Endothelial cell (in vitro differentiated cells): ENCODE measurements around the gene ERP44. TPM values are rescaled to one million over a fixed set of nuclear protein-coding genes. Genes with fewer than 3 reads are reported as not detected.

Experiments
- DNase-seq: peaks from one replicate; pipeline ENCODE4 v3.0.0; 2021; ENCODE audit warnings: low spot score
- H3K27ac Mint-ChIP-seq: one replicate; pipeline ENCODE4 v1.8.0; 2021; ENCODE audit warnings: mixed read lengths, inconsistent platforms; ENCODE audit not compliant: unreplicated experiment
- H3K27me3 Mint-ChIP-seq: one replicate; pipeline ENCODE4 v1.8.0; 2021; ENCODE audit warnings: mild to moderate bottlenecking, moderate library complexity, mixed read lengths, inconsistent platforms; ENCODE audit not compliant: unreplicated experiment
- H3K36me3 Mint-ChIP-seq: one replicate; pipeline ENCODE4 v1.8.0; 2021; ENCODE audit warnings: mild to moderate bottlenecking, low read depth, mixed read lengths, inconsistent platforms; ENCODE audit not compliant: unreplicated experiment
- H3K4me1 Mint-ChIP-seq: one replicate; pipeline ENCODE4 v1.8.0; 2021; ENCODE audit warnings: mild to moderate bottlenecking, mixed read lengths, inconsistent platforms; ENCODE audit not compliant: unreplicated experiment
- H3K4me3 Mint-ChIP-seq: one replicate; pipeline ENCODE4 v1.8.0; 2021; ENCODE audit warnings: mild to moderate bottlenecking, mixed read lengths, inconsistent platforms; ENCODE audit not compliant: unreplicated experiment
- H3K9me3 Mint-ChIP-seq: one replicate; pipeline ENCODE4 v1.8.0; 2021; ENCODE audit warnings: mixed read lengths, inconsistent platforms; ENCODE audit not compliant: unreplicated experiment
- total RNA-seq: library from RNA; stranded (reverse); fragmentation: NEBNext Ultra II Directional; extraction: Animal tissue kit (Norgen Biotek cat#: 25700); gene quantifications from one replicate; pipeline ENCODE4 v1.2.1, GENCODE V29; 2021; ENCODE audit not compliant: unreplicated experiment
- TF ChIP-seq, protein P1 (sequence below): fragments of 200-600 bp; sonication (generic); IDR thresholded peaks from one replicate; pipeline ENCODE4 v1.5.0; 2021; ENCODE audit warnings: antibody characterized with exemption; ENCODE audit not compliant: unreplicated experiment

The ERP44 gene
- total RNA-seq, 1 donor from 2014 or later = 14.5 TPM

DNA sequence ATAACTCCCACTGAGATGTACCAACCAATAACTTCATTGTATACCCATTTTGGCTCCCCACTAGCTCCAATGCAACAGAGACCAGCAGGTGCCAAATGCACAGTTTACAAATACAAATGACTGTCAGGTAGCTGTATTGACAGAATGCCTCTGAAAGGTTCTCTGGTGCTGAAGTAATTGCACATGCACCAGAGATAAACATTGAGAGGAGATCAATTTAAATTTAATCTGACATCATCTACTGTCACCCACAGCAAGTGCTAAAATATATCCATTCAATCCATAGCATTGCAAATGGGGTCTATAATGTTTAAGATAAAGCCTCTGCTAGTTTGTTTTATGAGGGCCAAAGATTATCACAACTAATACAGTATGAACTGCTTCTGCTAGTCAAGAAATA lies 112.2 kb downstream of the ERP44 start:
- Mint-ChIP-seq H3K9me3 (peaks cover 4% of the 10 kb centered on the region), H3K4me1 (no peaks in the 10 kb centered on the region), H3K4me3 (no peak overlapping the region), H3K27ac (no peak overlapping the region), H3K27me3 (no peaks in the 10 kb centered on the region), H3K36me3 (peaks cover 27% of the 10 kb centered on the region)
- TF ChIP-seq, protein P1, sequence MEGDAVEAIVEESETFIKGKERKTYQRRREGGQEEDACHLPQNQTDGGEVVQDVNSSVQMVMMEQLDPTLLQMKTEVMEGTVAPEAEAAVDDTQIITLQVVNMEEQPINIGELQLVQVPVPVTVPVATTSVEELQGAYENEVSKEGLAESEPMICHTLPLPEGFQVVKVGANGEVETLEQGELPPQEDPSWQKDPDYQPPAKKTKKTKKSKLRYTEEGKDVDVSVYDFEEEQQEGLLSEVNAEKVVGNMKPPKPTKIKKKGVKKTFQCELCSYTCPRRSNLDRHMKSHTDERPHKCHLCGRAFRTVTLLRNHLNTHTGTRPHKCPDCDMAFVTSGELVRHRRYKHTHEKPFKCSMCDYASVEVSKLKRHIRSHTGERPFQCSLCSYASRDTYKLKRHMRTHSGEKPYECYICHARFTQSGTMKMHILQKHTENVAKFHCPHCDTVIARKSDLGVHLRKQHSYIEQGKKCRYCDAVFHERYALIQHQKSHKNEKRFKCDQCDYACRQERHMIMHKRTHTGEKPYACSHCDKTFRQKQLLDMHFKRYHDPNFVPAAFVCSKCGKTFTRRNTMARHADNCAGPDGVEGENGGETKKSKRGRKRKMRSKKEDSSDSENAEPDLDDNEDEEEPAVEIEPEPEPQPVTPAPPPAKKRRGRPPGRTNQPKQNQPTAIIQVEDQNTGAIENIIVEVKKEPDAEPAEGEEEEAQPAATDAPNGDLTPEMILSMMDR = no peak
- no peak for DNase-seq

DNA sequence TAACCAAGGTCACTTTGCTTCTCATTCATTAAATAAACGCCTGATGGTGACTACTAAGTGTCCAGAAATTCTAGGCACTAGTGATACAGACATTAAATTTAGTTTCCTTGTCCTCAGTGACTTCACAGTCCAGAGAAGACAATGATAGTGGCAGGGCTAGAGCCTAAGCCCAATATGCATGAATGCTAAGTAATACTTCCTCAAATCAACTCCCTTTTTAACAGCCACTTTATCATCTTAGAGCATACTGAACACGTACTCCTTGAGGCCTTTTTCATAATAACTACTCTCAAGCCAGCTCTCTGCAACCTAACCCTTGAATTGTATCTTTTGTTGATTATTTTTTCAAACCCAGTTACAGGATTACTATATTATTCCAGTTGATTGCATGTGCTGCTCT lies 118.2 kb downstream of the ERP44 start:
- no peak for DNase-seq
- no peaks in the 10 kb centered on the region for H3K27me3 Mint-ChIP-seq
- H3K36me3 Mint-ChIP-seq = no peaks in the 10 kb centered on the region
- no peak overlapping the region for H3K27ac Mint-ChIP-seq
- TF ChIP-seq, protein P1 = no peak
- H3K4me3 Mint-ChIP-seq = no peak overlapping the region
- no peaks in the 10 kb centered on the region for H3K9me3 Mint-ChIP-seq
- H3K4me1 Mint-ChIP-seq = peaks cover 8% of the 10 kb centered on the region

DNA sequence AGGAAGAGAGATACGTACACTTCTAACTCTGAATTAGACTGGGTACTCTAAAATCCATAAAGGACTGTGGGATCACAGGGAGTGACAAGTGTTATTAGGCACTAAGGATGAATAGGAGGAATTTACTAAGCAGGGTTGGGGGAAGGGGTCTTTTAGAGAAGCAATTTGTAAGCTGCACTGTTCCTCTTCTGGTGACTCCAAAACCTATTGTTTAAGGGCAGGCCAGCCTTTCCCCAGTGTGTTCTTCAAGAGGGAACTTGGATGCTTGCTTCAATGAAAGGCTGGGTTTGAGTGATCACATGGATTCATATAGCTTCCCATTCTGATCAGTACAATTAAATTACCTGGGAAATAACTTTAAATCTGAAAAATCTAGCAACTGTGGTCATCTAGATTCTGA lies 120.6 kb downstream of the ERP44 start:
- Mint-ChIP-seq H3K9me3 (no peaks in the 10 kb centered on the region), H3K4me1 (peaks cover 8% of the 10 kb centered on the region), H3K4me3 (no peak overlapping the region), H3K27ac (no peak overlapping the region), H3K27me3 (no peaks in the 10 kb centered on the region), H3K36me3 (no peaks in the 10 kb centered on the region)
- TF ChIP-seq, protein P1 = no peak
- no peak for DNase-seq

DNA sequence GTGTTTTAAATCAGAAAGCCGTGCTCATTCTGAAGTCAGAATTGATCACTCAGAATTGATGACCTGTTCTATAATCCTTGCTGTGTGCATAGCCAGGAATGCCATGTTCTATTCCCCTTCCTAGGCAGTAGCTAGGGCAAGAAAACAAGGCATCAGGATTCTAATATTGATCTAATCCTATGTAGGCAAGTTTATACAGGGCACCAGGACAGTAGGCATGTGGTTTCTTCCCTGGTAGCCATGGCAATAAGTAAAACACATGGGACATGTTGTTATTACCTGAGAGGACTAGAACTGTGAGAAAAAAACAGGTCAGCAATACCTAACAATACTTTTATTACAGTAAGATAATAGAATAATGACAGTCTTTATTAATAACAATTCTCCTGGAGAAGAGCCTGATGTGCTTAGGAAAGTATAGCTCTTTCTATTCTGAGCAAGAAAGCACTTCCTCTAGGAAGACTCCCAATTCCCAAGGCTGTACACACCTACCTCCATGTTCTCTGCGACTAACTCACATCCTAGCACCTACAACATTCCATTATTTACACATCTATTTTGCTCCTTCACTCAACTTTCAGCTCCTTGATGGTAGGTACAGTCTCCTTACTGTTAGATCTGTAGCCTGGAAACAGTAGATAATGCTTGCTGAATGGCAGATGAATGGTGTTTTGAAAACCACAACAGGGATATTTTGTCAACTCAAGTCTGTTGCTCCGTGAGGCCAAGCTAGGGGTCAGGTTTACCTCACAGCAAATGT lies 121.6 kb downstream of the ERP44 start:
- Mint-ChIP-seq H3K9me3 (no peaks in the 10 kb centered on the region), H3K27me3 (no peaks in the 10 kb centered on the region), H3K4me1 (peaks cover 8% of the 10 kb centered on the region), H3K4me3 (no peak overlapping the region), H3K36me3 (no peaks in the 10 kb centered on the region), H3K27ac (no peak overlapping the region)
- DNase-seq = no peak
- TF ChIP-seq, protein P1 = no peak

DNA sequence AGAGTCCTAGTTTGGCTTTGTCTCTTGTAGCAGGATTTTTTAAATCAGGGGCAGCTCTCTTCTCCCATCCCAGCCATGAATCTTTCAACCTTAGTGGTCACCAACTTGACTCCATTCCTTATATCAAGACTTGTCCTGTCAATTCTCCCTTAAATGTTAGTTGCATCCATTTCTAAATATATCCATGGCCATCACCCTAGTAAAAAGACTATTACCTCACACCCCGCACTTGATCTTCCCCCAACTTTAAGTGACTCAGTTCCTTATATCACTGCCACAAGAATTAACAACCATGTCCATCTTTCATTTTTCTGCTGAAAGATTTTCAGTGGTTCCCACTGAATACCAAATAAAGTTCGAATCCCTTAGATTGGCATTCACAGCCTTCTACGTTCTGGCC lies 125.3 kb downstream of the ERP44 start:
- DNase-seq = no peak
- Mint-ChIP-seq H3K27ac (no peak overlapping the region), H3K27me3 (no peaks in the 10 kb centered on the region), H3K36me3 (no peaks in the 10 kb centered on the region), H3K4me1 (peaks cover 8% of the 10 kb centered on the region), H3K9me3 (no peaks in the 10 kb centered on the region), H3K4me3 (no peak overlapping the region)
- TF ChIP-seq, protein P1 = no peak
